CD4-positive, alpha-beta T cell treated with Interferon alpha-2 for 1 hour (primary cell): ENCODE results near the gene PRR13.
"Not testable (repeated sequence)": the region's sequence is repeated elsewhere in the genome, so short reads cannot be mapped to it uniquely, and the experiment has no call there.

Experiments used
- DNase-seq, 2 donors: peaks; one replicate each; pipeline ENCODE4 v3.0.0-alpha.2; 2020 to 2022

Gene PRR13

DNA sequence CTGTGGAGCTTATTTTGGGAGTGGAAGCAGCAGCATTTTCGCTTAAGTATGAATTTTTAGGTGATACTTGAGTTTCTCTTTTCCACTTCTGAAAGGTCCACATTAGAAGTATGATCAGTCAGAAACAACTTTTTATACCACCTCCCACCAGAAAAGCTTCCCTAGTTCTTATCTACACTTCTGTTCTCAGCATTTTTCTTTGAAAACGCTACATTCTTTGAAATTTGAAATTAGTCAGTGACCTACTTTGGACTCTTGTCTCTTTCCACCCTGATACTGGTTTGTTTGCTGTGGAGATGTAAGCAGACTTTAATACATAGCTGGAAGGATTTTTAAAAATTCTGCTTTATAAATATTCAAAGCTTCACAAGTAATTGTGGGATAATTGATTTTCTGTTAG lies 32.5 kb downstream of the PRR13 start:
- DNase-seq: no peak

DNA sequence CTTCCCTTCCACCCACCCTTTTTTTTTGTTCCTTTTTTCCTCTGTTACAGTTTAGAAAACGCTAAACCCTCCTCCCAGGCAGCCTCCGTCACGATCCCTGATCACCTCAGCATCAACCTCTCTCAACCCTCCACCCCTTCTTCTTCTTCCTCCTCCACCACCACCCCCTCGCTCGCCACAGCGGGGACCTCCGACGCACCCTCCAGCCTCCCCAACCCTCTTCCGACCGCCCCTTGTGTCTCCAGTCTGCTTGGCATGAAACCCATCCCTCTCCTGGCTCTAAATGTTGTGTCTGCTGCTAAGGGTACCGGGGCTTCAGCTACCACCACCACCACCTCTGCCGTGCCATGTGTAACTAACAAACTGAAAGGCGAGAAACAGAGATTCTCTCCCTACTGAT lies 33.3 kb downstream of the PRR13 start:
- no peak for DNase-seq

DNA sequence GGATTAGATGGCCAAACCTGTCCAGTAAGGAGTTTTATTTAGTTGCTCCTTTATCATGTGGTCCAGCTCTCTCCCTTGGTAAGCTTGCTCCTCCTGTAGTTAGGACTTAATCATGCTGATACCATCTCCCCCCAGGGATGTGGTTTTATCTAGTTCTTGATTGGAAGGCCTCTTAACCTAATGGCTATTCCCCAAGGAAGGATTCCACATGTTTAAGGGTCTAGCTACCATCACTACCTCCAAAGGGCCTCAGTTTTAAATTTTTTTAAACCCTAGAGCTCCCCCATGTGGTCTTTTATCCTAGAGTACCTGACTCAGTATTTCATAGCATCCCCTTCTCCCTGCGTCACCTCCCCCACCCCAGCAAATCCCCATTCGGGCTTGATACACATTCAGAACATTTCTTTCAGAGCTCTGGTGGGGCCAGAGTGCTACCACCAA lies 35.3 kb downstream of the PRR13 start:
- peak in 1 of 2 donors; percentile 43 for DNase-seq

DNA sequence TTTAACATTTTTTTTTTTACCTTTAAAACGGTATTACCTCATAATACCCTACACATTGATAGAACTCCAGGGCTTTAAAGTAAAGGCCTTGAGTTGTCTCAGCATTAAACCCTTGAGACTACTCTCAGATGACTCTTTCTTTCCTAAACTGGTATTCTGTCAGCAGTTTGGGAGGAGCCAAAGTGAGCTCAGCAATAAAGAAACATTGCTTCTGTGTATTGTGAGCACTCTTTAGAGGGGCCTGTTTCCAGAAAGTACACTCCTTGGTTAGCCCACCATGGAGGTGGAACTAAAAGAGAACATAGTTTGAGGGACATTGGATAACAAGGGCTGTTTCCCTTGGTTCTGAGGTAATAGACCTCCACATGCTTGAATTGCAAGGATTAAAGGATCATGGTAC lies 37.3 kb downstream of the PRR13 start:
- no peak for DNase-seq

DNA sequence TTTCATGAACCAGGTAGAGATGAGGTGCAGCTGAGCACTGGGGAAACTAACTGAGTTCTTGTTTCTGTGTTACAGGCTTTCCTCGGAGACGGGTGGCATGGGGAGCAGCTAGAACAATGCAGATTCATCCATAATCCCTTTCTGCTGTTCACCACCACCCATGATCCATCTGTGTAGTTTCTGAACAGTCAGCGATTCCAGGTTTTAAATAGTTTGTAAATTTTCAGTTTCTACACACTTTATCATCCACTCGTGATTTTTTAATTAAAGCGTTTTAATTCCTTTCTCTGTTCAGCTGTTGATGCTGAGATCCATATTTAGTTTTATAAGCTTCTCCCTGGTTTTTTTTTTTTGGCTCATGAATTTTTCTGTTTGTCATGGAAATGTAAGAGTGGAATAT lies 37.8 kb downstream of the PRR13 start:
- DNase-seq: no peak

DNA sequence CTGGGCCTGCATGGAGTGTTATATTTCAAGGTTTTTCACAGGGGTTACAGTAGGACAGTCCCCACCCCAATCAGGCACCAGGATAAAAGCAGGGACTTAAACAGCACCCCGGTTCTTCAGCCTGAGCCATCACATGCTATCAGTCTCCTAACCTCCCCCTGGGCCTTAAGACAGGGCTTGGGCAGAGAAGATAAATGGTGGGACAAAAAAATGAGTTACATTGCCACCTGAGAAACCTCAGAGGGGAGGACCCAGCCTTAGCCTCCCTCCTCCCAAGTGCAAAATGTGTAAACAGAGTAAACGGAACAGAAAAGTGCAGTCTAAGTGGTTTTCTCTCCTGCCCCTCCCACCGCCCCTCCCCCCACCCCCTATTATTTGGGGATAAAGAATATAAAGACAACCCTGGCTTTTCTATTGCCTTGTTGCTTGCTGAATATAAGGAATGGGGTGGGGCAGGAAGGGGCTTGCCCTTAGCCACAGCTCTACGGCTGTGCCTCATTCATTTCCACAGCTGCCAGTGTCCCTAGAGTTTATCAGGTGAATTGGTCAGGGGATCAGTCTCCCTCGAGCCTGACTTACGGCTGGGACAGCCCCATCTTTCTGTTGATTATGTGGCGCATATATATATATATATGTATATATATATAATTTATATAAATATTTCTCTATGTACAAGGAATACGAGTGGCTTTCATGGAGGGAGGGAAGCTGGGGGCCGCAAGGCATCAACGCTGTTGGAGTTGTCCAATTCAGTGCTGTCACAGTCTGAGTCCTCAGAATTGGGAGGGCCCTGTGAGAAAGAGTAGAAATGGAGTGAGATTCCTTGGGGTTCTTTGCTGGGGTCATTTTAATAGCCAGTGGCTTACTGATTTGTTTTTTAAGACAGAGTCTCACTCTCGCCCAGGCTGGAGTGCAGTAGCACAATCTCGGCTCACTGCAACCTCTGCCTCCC lies 39.2 kb downstream of the PRR13 start:
- DNase-seq: no peak

DNA sequence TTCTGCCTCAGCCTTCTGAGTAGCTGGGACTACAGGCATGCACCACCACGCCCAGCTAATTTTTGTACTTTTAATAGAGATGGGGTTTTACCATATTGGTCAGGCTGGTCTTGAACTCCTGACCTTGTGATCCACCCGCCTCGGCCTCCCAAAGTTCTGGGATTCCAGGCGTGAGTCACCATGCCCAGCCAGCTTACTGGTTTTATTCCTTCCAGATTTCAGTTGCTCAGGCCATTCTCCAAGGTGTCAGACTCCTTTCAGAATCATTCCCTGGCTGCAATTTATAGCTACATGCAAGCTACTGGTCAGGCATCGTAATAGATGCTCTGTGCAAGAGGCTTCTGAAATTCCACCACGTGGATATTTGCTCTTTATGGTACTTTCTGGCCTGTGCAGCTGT lies 39.9 kb downstream of the PRR13 start:
- not testable (repeated sequence) for DNase-seq

DNA sequence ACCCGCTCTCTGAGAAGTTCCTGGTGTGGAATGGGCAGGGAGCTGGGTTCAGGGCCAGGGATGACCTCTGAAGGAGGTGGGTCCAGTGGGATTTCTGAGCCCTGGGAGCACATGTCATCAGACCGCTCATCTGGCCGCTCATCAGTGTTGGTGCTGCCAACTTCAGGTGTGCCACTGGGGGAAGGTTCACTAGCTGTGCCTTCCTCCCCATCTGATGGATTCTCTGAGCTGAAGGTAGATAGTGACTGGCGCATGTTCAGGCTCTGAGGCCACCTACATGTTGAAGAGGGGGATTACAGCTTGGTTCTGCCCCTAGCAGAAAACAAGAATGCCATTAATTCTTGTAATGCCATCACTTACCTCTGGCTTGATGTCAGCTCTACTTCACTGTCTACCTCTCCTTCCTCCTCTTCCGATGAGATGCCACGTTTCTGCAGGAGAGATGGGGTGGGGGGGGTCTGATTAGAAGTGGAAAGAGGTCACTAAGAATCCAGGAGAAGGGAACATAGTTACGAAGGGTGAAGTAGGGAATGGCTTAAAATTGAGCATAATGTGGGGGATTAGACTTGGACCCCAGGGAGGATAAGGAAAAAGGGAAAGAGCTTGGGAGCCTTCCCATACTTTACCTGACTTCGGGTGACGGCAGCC lies 40.5 kb downstream of the PRR13 start:
- DNase-seq: no peak

DNA sequence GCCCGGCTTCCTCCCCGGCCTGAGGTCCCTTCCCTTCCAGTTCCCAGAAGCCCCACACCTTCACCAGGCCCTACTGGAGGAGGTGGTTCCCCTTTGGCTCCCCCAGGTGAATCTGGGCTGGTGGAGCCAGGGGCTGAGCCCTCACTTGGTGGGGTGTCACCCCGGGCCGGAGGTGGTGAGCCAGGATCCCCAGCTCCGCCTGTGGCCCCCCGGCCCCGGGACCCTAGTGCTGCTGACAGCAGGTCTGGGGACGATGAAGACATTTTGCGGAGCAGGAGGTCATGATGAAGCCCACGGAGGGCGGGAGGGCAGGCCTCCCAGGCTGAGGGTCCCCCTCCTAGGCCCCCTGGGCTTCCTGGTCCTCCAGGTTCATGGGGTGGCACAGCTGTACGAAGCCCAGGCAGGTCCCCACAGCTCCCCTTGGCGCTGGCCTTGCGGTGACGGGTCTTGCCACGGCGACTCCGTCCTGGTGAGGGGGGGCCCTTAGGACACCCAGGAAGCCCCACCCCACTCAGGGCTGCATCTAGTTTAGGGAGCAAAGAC lies 41.2 kb downstream of the PRR13 start:
- DNase-seq: no peak

DNA sequence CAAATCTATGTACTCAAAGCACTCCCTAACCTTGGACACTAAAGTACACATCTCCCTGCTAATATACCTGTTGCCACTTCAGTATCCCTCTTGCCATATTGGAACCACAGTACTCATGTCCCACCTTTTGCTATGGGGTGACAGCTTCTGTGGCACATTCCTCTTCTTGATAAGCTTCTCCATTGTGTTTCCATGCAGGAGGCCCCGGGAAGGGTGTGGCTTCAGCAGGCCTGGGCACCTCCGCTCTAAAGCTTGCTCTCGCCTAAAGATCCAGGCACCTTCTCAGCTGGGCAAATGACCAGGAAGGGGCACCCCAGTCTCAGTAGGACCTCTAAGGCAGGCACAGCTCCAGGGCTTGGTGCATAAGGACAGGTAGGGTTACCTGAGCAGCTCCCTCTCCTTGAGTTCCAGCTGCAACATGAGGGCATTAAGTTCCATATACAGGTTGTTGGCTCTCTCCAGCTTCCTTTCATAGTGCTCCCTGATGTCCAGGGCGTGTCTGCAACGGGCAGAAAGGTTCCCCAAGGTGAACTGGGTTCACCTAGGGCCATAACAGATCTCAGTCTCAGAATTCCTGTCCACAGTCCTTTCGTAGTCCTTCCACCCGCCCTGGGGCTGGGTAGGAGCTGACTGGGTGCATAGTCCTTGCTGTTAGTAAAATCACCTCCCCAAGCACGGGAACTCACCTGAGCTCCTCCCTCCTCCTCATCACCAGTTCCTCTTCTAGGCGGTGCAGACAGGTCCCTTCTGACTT lies 41.9 kb downstream of the PRR13 start:
- DNase-seq: no peak

DNA sequence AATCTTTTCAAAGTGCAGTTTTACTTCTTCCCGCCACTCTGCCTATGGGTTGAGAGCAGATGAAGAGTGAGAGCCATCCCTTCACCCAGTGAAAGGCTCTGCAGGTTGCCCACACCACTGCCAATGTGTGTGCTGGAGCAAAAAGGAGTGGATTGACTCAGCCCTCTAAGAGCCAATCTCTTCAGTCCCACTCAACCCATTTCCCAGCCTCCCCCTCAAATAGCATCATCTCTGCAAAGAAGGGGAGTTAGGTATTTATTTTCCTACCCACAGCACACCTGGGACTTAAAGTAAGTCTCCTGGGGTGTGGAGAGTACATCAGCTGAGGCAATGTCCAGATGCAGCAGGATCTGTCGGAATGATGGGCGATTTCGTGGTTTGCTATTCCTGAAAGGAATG lies 42.4 kb downstream of the PRR13 start:
- no peak for DNase-seq

DNA sequence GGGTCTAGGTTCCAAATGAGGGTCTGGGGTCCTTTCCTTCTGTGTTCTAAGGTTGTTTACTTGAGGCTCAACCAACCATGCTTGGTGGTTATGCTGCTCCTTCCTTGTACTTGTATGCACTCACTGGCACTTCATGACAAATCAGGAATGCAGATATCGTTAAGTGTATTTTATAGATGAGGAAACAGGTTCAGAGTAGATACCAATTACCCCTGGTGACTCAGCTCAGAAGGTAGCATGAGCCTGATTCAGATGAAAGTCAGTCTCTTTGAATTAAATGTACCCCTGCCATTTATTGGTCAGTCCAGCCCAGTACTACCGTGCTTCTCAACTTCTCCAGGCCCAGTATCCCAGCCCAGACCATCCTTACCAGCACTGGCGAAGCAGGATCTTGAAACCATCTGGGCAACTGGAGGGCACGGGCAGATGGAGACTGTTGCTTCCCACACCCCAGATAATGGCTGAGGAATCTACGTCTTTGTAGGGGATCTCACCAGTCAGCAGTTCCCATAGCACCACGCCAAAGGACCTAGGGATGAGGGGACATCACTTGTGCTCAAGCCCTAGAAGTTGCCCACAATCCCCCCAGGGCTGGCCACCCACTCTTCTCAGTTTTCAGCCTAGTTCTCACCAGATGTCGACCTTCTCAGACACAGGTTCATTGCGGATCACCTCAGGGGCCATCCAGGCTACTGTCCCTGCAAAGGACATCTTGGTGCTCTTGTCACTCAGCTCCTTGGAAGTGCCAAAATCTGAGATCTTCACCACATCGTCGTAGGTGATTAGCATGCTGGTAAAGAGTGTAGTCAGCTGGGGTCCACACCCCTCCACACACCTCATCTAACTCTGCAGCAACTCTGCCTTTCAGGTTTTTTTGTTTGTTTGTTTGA lies 43.4 kb downstream of the PRR13 start:
- DNase-seq: no peak

DNA sequence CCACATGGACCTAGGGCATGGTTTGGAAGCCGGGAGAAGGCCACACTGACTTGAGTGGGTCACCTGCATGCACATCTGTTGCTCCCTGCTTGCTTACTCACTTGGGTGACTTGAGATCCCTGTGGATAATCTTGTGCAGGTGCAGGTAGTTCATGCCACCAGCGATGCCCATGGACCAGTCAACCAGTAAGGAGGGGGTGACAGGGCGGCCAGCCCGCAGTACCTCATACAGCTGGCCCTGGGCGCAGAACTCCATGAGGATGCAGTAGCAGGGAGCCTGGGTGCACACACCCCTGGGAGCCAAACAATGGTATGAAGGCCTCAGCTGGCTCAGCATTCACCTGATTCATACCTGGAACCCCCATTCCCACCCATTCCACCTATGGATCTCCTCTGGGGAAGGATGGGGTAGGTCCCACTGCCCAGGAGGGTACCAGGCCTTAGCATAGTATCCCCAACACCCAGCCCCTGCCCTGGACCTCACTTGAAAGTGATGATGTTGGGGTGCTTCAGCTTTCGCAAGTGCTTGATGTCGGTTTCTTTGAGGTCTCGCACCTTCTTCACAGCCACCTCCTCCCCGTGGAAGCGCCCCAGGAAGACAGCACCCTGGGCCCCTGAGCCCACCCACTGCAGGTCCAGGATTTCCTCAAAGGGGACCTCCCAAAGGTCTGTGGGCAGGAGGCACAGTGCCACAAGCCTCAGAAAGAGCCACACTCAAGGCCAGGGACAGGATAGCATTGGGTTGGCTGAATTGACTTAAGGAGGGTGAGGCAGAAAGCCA lies 44.6 kb downstream of the PRR13 start:
- no peak for DNase-seq

DNA sequence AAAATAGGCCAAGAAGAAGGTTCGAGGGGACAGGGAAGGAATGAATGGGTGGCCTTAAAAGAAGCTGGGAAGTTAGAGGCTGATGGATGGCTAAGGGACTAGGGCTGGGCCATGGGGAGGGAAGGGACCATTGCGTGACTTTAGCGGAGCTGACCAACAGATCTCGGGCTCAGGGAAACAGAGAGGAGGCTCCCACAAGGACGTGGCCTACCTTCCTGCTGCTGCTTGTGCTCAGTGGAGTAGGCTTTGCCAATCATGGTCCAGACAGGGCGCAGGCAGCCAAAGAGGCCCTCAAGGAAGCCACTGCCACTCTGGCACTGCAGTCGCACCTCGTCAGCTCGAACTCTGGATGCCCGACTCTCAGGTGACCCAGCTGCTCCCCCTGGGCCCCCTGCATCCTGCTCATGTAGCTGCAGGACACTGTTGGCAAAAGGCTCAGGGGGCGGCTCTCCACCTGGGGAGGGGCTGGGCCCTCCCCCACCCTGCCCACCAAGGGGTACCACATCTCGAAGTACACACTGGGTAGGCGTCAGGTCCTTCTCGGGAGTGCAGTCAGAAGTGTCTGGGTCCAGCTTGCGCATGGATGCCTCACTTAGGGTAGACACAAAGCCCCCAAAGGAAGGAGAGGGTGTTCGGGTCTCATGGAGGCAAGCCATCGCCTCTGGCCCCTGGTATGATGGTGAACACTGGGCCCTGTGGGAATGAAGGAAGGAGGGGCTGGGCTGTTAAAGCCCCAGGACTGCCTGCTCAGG lies 45.4 kb downstream of the PRR13 start:
- no peak for DNase-seq

DNA sequence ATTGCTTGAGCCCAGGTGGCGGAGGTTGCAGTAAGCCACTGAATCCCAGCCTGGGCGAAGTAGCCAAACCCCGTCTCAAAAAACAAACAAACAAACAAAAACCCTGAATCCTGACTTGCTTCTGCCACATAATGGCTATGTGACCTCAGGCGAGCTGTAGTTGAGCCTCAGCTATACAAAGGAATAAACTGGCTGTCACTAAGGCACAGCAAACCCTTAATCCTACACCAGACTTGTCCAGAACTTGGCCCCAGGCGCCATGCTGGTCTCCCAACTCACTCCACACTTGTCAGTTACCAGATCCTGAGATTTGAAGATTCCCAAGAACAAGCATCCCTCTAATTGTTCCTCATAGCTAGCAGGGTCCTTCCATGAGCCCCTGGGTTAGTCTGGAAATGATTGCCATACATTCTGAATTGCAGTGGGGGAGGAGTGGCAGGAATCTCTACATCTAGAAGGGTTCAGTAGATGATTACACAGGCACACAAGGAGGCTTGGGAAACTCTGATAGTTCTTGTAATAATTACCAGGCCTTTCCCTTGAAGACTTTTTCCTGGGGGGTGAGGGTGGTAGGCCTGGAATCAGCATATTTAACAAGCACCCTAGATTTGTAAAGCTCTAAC lies 47.8 kb downstream of the PRR13 start:
- DNase-seq: no peak

DNA sequence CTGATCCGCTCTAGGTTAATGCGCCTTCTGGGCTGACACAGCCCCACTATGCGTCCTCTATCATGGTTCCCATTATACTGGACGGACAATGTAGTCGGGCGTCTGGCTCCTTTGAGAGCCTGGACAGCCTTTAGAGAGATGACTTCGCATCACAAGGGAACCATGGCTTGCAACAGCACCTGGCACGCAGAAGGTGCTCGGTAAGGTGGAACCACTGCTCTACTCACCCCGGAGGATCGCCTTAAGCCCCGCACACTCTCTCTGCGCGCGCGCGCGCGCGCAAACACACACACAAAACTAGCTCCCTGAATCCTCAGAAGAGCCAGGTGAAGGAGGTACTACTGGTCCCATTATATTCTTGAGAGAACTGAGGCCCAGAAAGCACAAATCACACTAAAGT lies 50.7 kb downstream of the PRR13 start:
- no peak for DNase-seq

DNA sequence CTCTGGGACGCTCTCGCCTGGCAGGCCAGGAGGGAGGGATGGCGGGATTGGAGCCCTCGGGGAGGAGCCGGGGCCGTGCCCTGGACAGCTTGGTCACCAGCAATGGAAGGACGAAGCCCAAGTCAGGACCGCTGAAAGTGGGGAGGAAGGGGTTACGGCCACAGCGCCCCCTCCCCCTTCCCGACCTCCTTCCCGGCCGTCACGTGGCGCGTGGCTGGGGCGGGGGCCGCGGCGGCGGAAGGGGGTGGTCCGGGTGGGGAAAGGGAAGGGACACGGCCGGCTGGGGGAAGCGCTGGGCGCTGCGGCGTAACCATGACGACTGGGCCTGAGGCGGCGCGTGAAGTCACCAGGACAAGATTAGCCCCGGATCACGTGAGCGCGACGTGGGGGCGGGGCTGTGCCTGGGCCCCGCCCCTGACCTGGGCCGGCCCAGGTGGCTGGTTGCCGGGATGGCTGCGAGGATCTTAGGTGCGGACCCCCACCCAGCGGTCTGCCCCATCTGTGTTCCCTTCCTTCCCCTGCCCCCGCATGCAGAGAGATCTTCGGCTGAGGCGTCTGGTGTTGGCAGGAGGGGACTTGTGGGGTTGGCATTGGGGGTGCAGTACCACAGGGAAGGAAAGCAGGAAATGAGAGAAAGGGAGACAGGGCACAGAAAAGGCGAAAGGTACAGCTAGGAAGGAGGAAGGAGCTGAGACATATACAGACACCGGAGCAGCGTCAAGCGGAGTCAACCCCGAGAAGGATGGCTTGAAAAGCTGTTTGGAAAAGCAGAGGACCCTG lies 51.5 kb downstream of the PRR13 start:
- peak; percentile 91 for DNase-seq

DNA sequence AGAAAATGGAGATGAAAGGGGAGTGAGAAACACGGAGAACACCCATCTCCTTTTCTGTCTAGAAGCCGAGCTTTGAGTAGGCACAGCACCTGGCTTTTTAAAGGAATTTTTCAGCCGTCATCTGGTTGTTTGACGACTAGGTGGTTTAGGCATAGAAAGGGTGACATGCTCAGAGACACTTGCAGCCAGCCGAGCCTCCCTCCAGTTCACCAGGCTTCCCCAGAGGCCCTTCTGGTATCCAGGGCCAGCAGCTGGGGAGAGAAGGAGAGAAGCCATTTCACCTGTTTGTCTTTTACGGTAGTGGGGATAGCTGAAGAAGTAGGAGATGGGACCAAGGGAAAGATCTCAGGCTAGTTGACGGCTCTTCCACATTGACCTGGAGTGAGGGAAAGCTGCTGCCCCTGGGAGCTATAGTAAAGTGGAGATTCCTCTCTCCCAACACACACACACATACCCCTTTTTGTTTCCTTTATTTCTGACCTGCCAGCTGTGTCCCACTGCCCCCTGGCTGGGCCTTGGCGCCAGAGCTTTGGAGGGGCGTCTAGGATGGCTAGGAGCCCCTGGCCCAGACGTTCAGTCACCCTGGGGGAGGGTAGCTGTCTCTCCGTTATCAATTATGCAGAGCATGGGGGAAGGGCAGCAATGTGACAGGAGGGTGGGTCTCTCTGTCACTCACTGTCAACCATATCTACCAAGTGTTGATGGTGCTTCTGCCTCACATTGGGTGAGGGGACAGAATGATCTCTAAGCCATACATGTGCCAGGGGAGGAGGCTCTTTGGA lies 52.3 kb downstream of the PRR13 start:
- no peak for DNase-seq
